ENCODE measurements around the gene TBC1D2. TPM values are rescaled to one million over a fixed set of nuclear protein-coding genes. Genes with fewer than 3 reads are reported as not detected.

TBC1D2 gene
- total RNA-seq, 1 experiment from 2014 or later: 0.97 TPM

GRCh38 chr9:98152526-98152925 is 102.9 kb downstream of the TBC1D2 start:
- Histone ChIP-seq H3K9ac (ENCODE audit: low read length) (no peak overlapping the region), H3K9me2 (replicated peaks; ENCODE audit: insufficient read depth, low read length) (no peaks in the 10 kb centered on the region), H3K36me3 (ENCODE audit: insufficient read depth, low read length) (no peaks in the 10 kb centered on the region), H2AFZ (ENCODE audit: low read length) (no peak overlapping the region), H3K4me3 (ENCODE audit: low read length) (no peak overlapping the region), H3K9me3 (ENCODE audit: low read length) (no peaks in the 10 kb centered on the region), H3K4me2 (ENCODE audit: low read depth, low read length, poor library complexity, severe bottlenecking) (no peak overlapping the region), H3K79me2 (ENCODE audit: low read length) (no peaks in the 10 kb centered on the region), H4K20me1 (ENCODE audit: insufficient read depth, low read depth, low read length) (no peaks in the 10 kb centered on the region), H3K27me3 (ENCODE audit: low read length) (no peaks in the 10 kb centered on the region), H3K4me1 (ENCODE audit: low read length) (no peaks in the 10 kb centered on the region), H3K27ac (ENCODE audit: low read length) (no peak overlapping the region)
- DNase-seq: no peak

GRCh38 chr9:98150721-98151120 is 104.7 kb downstream of the TBC1D2 start:
- H3K4me3 ChIP-seq (ENCODE audit: low read length): no peak overlapping the region
- no peaks in the 10 kb centered on the region for H3K27me3 ChIP-seq (ENCODE audit: low read length)
- H3K9me3 ChIP-seq (ENCODE audit: low read length): no peaks in the 10 kb centered on the region
- H3K27ac ChIP-seq (ENCODE audit: low read length): no peak overlapping the region
- no peak overlapping the region for H3K9ac ChIP-seq (ENCODE audit: low read length)
- no peaks in the 10 kb centered on the region for H3K9me2 ChIP-seq (replicated peaks; ENCODE audit: insufficient read depth, low read length)
- no peaks in the 10 kb centered on the region for H3K36me3 ChIP-seq (ENCODE audit: insufficient read depth, low read length)
- no peak for DNase-seq
- no peak overlapping the region for H2AFZ ChIP-seq (ENCODE audit: low read length)
- H3K4me2 ChIP-seq (ENCODE audit: low read depth, low read length, poor library complexity, severe bottlenecking): no peak overlapping the region
- peaks cover 10% of the 10 kb centered on the region for H3K4me1 ChIP-seq (ENCODE audit: low read length)
- no peaks in the 10 kb centered on the region for H3K79me2 ChIP-seq (ENCODE audit: low read length)
- H4K20me1 ChIP-seq (ENCODE audit: insufficient read depth, low read depth, low read length): no peaks in the 10 kb centered on the region

GRCh38 chr9:98150164-98150563 is 105.3 kb downstream of the TBC1D2 start:
- Histone ChIP-seq H3K9me3 (ENCODE audit: low read length) (no peaks in the 10 kb centered on the region), H3K9me2 (replicated peaks; ENCODE audit: insufficient read depth, low read length) (no peaks in the 10 kb centered on the region), H3K4me2 (ENCODE audit: low read depth, low read length, poor library complexity, severe bottlenecking) (no peak overlapping the region), H3K79me2 (ENCODE audit: low read length) (no peaks in the 10 kb centered on the region), H4K20me1 (ENCODE audit: insufficient read depth, low read depth, low read length) (no peaks in the 10 kb centered on the region), H3K27ac (ENCODE audit: low read length) (no peak overlapping the region), H3K9ac (ENCODE audit: low read length) (no peak overlapping the region), H3K27me3 (ENCODE audit: low read length) (no peaks in the 10 kb centered on the region), H3K4me3 (ENCODE audit: low read length) (no peak overlapping the region), H3K4me1 (ENCODE audit: low read length) (peaks cover 10% of the 10 kb centered on the region), H2AFZ (ENCODE audit: low read length) (no peak overlapping the region), H3K36me3 (ENCODE audit: insufficient read depth, low read length) (no peaks in the 10 kb centered on the region)
- DNase-seq: no peak

GRCh38 chr9:98149422-98149821 is 106.0 kb downstream of the TBC1D2 start:
- Histone ChIP-seq H3K9me2 (replicated peaks; ENCODE audit: insufficient read depth, low read length) (no peaks in the 10 kb centered on the region), H3K9ac (ENCODE audit: low read length) (no peak overlapping the region), H4K20me1 (ENCODE audit: insufficient read depth, low read depth, low read length) (no peaks in the 10 kb centered on the region), H2AFZ (ENCODE audit: low read length) (no peak overlapping the region), H3K79me2 (ENCODE audit: low read length) (no peaks in the 10 kb centered on the region), H3K4me1 (ENCODE audit: low read length) (peaks cover 10% of the 10 kb centered on the region), H3K27ac (ENCODE audit: low read length) (no peak overlapping the region), H3K36me3 (ENCODE audit: insufficient read depth, low read length) (no peaks in the 10 kb centered on the region), H3K9me3 (ENCODE audit: low read length) (no peaks in the 10 kb centered on the region), H3K4me3 (ENCODE audit: low read length) (no peak overlapping the region), H3K27me3 (ENCODE audit: low read length) (no peaks in the 10 kb centered on the region), H3K4me2 (ENCODE audit: low read depth, low read length, poor library complexity, severe bottlenecking) (no peak overlapping the region)
- DNase-seq: no peak

Small RNA genes within 50 kb of the gene (small RNA-seq; reads per million reads assigned to genes)
- gene MIR6854: not detected

Other genes starting within 250 kb of the TBC1D2 start
- gene NANS, start 198.9 kb downstream of the TBC1D2 start, total RNA-seq (2014; rRNA removed; shearing (Covaris generic); ENCODE audit: low replicate concordance): 77.9 and 135 TPM in 2 replicates
- 17.5 and 18.3 TPM in 2 replicates for gene TRIM14, start 136.4 kb downstream of the TBC1D2 start, total RNA-seq (2014; rRNA removed; shearing (Covaris generic); ENCODE audit: low replicate concordance)
- gene CORO2A, start 63.0 kb downstream of the TBC1D2 start, total RNA-seq (2014; rRNA removed; shearing (Covaris generic); ENCODE audit: low replicate concordance): 1.7 and 2.5 TPM in 2 replicates

Data from Karpas-422 (cell line).